Measurements from ENCODE around the gene SPEN.
"Not testable (repeated sequence)": the region's sequence is repeated elsewhere in the genome, so short reads cannot be mapped to it uniquely, and the experiment has no call there.

The SPEN gene

DNA sequence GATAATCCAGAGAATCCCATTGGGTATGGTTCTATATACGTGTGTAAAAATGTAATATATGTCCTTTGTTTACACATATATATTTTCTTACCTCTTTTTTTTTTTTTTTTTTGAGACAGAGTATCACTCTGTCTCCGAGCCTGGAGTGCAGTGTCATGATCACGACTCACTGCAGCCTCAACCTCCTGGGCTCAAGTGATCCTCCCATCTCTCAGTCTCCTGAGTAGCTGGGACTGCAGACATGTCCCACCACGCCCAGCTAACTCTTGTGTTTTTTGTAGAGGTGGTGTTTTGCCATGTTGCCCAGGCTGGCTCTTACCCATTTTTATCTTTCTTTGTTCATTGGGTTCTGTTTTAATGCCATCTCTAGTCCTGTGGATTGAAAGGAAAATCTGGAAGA, 68.9 kb downstream of the SPEN start:
- H3K27ac ChIP-seq = peak overlapping the region; percentile 3; the same call in 1 of the 2 replicates
- TF ChIP-seq, protein P1, sequence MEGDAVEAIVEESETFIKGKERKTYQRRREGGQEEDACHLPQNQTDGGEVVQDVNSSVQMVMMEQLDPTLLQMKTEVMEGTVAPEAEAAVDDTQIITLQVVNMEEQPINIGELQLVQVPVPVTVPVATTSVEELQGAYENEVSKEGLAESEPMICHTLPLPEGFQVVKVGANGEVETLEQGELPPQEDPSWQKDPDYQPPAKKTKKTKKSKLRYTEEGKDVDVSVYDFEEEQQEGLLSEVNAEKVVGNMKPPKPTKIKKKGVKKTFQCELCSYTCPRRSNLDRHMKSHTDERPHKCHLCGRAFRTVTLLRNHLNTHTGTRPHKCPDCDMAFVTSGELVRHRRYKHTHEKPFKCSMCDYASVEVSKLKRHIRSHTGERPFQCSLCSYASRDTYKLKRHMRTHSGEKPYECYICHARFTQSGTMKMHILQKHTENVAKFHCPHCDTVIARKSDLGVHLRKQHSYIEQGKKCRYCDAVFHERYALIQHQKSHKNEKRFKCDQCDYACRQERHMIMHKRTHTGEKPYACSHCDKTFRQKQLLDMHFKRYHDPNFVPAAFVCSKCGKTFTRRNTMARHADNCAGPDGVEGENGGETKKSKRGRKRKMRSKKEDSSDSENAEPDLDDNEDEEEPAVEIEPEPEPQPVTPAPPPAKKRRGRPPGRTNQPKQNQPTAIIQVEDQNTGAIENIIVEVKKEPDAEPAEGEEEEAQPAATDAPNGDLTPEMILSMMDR (IDR thresholded peaks at IDR 0.05) = no peak
- no peak for TF ChIP-seq ZFX (IDR thresholded peaks at IDR 0.05; ENCODE audit: borderline replicate concordance)

DNA sequence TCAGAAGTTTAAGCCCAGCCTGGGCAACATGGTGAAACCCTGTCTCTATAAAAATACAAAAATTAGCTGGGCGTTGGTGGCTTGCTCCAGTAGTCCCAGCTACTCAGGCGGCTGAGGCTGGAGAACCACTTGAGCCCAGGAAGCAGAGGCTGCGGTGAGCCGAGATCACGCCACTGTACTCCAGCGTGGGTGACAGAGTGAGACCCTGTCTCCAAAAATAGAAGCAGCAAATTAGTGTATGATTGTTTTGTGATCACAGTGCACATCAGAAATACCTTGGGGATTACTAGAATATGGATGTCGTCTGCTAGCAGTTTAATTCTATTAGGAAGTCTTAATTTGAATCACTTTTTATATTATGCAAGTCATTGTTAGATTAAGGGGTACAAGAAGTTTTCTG, 69.4 kb downstream of the SPEN start:
- H3K27ac ChIP-seq = peak overlapping the region; percentile 3; the same call in 1 of the 2 replicates
- TF ChIP-seq, protein P1 (IDR thresholded peaks at IDR 0.05) = no peak
- TF ChIP-seq ZFX (IDR thresholded peaks at IDR 0.05; ENCODE audit: borderline replicate concordance) = no peak

DNA sequence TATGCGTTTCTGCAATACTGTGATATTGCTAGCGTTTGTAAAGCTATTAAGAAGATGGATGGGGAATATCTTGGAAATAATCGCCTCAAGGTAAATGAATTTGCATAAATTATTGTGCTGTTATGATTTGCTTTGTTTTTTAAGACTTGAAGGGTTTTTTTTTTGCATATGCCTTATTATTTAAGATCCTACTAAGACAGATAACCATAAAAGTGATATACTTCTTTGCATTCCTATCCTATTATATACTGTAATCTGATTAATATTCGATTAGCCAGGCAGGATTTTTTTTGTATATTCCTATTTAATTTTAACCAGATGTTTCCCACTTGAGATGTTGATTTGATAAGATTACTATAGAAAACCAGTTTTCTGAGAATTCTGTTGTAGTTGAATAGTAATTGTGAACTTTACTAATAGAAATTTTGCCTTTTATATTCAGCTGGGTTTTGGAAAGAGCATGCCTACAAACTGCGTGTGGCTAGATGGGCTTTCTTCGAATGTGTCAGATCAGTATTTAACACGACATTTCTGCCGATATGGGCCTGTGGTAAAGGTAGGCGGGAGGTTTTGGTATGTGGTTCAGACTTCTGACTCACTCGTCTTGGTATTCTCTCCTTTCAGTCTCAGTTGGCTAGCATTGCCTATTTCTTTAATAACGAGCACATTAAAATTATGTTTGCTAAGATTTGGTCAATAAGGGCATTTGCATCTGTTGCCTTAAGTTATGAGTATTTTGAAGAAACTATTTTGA, 71.6 kb downstream of the SPEN start:
- TF ChIP-seq ZFX (IDR thresholded peaks at IDR 0.05; ENCODE audit: borderline replicate concordance) = no peak
- TF ChIP-seq, protein P1 (IDR thresholded peaks at IDR 0.05) = no peak
- H3K27ac ChIP-seq = no peak overlapping the region

DNA sequence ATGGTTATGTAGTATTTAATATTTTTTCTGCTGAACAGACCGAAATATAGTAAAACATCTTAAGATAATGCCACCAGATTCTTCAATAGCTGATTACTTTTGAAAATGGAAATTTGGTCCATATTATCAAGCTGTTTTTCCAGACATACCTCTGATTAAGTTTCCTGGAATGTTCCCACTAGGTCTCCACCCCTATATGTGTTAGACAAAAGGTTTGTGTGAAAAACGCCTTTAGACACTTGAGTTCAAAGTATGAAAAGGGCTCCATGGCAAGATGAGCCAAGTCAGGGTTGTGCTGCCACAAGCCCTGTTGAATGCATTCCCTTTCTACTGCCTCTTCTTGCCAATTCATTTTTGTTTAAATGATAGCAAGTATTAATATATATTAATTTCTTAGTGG, 75.7 kb downstream of the SPEN start:
- H3K27ac ChIP-seq = no peak overlapping the region
- TF ChIP-seq, protein P1 (IDR thresholded peaks at IDR 0.05) = no peak
- no peak for TF ChIP-seq ZFX (IDR thresholded peaks at IDR 0.05; ENCODE audit: borderline replicate concordance)

DNA sequence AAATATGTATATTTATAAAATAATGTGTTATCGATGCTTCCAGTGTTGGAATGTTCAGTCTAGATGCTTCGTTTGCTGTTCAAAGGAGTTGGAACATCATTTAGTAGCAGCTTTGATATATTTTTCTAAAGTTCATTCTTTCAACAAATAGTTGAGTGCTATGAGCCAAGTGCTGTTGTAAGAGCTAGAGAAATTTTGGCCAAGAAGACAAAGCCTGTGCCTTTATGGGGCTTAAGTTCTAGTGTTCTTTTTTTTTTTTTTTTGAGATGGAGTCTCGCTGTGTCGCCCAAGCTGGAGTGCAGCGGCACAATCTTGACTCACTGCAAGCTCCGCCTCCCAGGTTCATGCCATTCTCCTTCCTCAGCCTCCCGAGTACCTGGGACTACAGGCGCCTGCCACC, 78.9 kb downstream of the SPEN start:
- not testable (repeated sequence) for H3K27ac ChIP-seq

DNA sequence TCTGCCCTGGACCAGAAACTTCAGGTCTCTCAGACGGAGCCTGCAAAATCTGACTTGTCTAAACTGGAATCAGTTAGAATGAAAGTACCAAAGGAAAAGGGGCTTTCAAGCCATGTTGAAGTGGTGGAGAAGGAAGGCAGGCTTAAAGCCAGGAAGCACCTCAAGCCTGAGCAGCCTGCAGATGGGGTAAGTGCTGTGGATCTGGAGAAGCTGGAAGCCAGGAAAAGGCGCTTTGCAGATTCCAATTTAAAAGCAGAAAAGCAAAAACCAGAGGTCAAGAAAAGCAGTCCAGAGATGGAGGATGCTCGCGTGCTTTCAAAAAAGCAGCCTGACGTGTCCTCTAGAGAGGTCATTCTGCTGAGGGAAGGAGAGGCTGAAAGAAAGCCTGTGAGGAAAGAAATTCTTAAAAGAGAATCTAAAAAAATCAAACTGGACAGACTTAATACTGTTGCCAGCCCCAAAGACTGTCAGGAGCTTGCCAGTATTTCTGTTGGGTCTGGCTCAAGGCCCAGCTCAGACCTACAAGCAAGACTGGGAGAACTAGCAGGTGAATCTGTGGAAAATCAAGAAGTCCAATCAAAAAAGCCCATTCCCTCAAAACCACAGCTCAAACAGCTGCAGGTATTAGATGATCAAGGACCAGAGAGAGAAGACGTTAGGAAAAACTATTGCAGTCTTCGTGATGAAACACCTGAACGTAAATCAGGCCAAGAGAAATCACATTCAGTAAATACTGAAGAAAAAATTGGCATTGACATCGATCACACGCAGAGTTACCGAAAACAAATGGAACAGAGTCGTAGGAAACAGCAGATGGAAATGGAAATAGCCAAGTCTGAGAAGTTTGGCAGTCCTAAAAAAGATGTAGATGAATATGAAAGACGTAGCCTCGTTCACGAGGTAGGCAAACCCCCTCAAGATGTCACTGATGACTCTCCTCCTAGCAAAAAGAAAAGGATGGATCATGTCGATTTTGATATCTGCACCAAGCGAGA, 81.8 kb downstream of the SPEN start:
- no peak overlapping the region for H3K27ac ChIP-seq
- TF ChIP-seq, protein P1 (IDR thresholded peaks at IDR 0.05) = no peak
- TF ChIP-seq ZFX (IDR thresholded peaks at IDR 0.05; ENCODE audit: borderline replicate concordance) = no peak

DNA sequence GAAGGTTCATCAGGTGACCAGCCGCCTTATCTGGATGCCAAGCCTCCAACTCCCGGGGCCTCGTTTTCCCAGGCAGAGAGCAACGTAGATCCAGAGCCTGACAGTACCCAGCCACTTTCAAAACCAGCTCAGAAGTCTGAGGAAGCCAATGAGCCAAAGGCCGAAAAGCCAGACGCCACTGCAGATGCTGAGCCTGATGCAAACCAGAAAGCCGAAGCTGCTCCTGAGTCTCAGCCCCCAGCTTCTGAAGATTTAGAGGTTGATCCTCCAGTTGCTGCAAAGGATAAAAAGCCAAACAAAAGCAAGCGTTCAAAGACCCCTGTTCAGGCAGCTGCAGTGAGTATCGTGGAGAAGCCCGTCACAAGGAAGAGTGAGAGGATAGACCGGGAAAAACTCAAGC, 83.9 kb downstream of the SPEN start:
- no peak overlapping the region for H3K27ac ChIP-seq
- TF ChIP-seq ZFX (IDR thresholded peaks at IDR 0.05; ENCODE audit: borderline replicate concordance) = no peak
- TF ChIP-seq, protein P1 (IDR thresholded peaks at IDR 0.05) = no peak

Data from 22Rv1 (cell line).